GM10266 (cell line): ENCODE results near the gene PNLIP.

Experiments
- DNase-seq: peaks from one replicate; pipeline ENCODE4 v3.0.0; 2012; ENCODE audit errors: extremely low spot score
- TF ChIP-seq, protein P1 (sequence below): IDR thresholded peaks from 2 replicates; pipeline ENCODE4 v1.5.1; 2012; ENCODE audit warnings: mild to moderate bottlenecking, low read depth; ENCODE audit not compliant: control insufficient read depth, insufficient read depth; ENCODE audit errors: missing control alignments

Gene PNLIP

GRCh38 chr10:116545756-116546155 is at the start of gene PNLIP:
Gene PNLIP (plus strand): TSS chr10:116545931. CDS start chr10:116546093, 162 bp downstream.
- DNase-seq: no peak
- TF ChIP-seq, protein P1, sequence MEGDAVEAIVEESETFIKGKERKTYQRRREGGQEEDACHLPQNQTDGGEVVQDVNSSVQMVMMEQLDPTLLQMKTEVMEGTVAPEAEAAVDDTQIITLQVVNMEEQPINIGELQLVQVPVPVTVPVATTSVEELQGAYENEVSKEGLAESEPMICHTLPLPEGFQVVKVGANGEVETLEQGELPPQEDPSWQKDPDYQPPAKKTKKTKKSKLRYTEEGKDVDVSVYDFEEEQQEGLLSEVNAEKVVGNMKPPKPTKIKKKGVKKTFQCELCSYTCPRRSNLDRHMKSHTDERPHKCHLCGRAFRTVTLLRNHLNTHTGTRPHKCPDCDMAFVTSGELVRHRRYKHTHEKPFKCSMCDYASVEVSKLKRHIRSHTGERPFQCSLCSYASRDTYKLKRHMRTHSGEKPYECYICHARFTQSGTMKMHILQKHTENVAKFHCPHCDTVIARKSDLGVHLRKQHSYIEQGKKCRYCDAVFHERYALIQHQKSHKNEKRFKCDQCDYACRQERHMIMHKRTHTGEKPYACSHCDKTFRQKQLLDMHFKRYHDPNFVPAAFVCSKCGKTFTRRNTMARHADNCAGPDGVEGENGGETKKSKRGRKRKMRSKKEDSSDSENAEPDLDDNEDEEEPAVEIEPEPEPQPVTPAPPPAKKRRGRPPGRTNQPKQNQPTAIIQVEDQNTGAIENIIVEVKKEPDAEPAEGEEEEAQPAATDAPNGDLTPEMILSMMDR: no peak

DNA sequence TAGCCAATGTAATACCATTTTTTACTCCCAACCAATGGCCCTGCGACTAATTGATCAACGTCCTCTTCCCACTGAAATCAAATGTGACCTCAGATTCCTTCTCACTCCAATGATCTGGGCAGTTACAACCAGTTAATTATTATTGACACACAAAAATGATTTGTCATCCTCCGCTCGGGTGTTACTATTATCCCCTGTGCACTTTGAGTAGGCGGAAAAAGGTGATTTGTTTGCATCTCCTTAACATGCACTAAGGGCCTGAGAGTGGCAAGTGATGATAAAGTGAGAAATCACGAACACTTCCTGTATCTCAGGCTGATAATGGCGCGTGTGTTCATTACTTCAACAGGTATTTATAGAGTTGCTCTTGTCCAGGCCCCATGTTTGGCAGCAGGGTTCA is 40.9 kb upstream of the PNLIP start:
- TF ChIP-seq, protein P1: no peak
- no peak for DNase-seq

- TF ChIP-seq, protein P1: no peak
- no peak for DNase-seq
Measured at GRCh38 chr10:116510565-116510964, 35.2 kb upstream of the PNLIP start.

GRCh38 chr10:116511365-116511764 is 34.4 kb upstream of the PNLIP start:
- no peak for DNase-seq
- TF ChIP-seq, protein P1: no peak

DNA sequence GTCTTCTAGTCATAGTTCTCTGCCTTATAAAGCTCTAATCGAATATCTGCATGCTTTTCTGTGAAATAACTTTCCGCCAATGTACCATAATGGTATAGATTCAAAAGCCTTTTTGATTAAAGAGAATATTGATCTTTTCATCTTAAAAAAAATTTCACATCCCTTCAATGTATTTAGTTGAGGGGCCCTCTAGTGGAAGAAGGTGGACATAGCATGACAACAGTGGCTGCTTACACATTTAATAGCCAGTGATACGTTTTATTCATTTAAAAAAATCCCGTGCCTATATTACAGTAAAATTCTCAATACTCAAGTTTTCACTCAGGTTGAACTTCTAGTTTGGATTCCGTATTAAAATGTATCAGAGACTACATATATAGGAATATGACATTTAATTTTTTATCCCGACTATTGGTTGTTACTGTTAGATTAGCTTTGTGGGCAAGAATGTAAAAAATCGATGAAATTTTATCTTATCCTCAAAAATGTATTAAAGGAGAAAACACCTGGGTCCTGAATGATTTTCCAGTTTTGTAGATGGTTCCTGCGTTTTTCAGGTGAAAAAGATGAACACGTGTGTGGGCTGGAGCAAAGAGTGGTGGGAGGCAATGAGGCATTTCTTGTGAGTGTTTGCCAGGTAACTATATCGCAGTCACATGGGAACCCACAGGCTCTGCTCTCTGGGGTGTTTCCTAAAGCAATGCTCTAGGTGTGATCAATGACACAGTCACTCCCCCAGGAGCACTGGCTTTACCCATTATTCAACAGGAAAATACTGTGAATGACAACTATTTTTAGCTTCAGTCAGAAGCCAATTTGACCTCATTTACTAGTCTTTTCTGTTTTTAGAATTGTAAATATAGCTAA is 24.1 kb upstream of the PNLIP start:
- DNase-seq: peak; percentile 35
- TF ChIP-seq, protein P1: peak; percentile 70

GRCh38 chr10:116522803-116523381 is 22.8 kb upstream of the PNLIP start:
- no peak for DNase-seq
- TF ChIP-seq, protein P1: no peak

DNA sequence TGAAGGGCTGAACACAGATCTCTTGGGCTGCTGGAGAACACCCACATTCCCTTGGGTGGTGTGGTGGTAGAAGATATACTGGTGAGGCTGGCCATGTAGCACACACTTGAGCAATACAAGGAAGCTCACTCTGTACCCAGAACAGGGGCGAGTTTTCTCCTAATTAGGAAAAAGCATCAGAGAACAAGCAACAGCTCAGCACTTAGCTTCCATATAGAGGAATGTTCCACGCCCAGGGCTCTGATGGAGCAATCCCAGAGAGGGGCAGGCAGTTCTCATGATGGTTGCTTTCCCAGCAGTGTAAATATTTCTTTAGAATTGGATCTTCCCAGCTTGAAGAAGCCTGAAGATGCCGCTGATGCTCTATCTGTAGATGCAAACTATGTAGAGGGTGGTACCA is 21.0 kb upstream of the PNLIP start:
- DNase-seq: no peak
- TF ChIP-seq, protein P1: no peak
